ENCODE data around the gene AKR1C8. TPM values are rescaled to one million over a fixed set of nuclear protein-coding genes. Genes with fewer than 3 reads are reported as not detected.
"Not testable (repeated sequence)": the region's sequence is repeated elsewhere in the genome, so short reads cannot be mapped to it uniquely, and the experiment has no call there.

The AKR1C8 gene
- total RNA-seq, 4 donors from 2014 or later, result not detected

DNA sequence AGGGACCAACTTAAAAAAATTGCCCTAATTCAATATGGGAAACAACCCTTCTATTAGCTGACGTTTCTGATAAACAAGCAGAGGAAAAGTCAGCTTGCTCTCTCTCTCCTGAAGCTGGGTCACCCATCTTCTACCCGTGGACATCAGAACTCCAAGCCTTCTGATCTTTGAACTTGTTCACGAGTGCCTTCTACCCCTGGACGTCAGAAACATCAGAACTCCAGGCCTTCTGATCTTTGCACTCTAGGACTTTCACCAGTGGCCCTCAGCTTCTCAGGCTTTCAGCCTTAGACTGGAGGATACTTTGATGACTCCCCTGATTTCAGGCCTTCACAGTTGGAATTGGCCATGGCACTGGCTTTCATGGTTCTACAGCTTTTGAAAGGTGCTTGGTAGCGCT lies 41.8 kb downstream of the AKR1C8 start:
- Histone ChIP-seq H3K36me3 (no peaks in the 10 kb centered on the region), H3K4me3 (no peak overlapping the region), H3K9me3 (peaks cover 0 to 6% (median 0%) of the 10 kb centered on the region in 3 donors), H3K4me1 (no peaks in the 10 kb centered on the region), H3K27ac (no peak overlapping the region), H3K27me3 (no peaks in the 10 kb centered on the region)
- WGBS, 2 donors, result 80 to 84% methylated on average over 4 to 5 of the region's 5 CpGs
- intact Hi-C loops (cut with DNase I), result no loop called here
- TF ChIP-seq, protein P1, sequence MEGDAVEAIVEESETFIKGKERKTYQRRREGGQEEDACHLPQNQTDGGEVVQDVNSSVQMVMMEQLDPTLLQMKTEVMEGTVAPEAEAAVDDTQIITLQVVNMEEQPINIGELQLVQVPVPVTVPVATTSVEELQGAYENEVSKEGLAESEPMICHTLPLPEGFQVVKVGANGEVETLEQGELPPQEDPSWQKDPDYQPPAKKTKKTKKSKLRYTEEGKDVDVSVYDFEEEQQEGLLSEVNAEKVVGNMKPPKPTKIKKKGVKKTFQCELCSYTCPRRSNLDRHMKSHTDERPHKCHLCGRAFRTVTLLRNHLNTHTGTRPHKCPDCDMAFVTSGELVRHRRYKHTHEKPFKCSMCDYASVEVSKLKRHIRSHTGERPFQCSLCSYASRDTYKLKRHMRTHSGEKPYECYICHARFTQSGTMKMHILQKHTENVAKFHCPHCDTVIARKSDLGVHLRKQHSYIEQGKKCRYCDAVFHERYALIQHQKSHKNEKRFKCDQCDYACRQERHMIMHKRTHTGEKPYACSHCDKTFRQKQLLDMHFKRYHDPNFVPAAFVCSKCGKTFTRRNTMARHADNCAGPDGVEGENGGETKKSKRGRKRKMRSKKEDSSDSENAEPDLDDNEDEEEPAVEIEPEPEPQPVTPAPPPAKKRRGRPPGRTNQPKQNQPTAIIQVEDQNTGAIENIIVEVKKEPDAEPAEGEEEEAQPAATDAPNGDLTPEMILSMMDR (IDR thresholded peaks at IDR 0.05), result no peak
- no peak for TF ChIP-seq POLR2A (IDR thresholded peaks at IDR 0.05)
- no peak for DNase-seq

DNA sequence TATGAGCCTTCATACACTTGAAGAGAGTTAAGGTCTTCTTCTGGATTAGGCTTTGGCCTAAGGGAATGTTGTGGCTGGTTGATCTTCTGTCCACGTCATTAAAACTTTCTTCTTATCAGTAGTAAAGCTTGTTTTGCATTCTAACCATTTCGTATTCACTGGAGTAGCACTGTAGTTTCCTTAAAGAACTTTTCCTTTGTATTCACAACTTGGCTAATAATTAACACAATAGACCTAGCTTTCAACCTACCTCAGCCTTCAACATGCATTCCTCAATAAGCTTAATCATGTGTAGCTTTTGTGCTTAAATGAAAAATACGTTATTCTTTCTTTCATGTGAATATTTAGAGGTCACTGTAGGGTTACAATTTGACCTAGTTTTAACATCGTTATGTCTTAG lies 42.8 kb downstream of the AKR1C8 start:
- H3K4me1 ChIP-seq, result no peaks in the 10 kb centered on the region
- H3K4me3 ChIP-seq, result no peak overlapping the region
- no peaks in the 10 kb centered on the region for H3K27me3 ChIP-seq
- peaks cover 0 to 15% (median 0%) of the 10 kb centered on the region in 3 donors for H3K9me3 ChIP-seq
- DNase-seq, result no peak
- WGBS, 2 donors, result 53 to 58% methylated on average over 4 of the region's 4 CpGs
- no peaks in the 10 kb centered on the region for H3K36me3 ChIP-seq
- no peak overlapping the region for H3K27ac ChIP-seq
- TF ChIP-seq, protein P1 (IDR thresholded peaks at IDR 0.05), result no peak
- no peak for TF ChIP-seq POLR2A (IDR thresholded peaks at IDR 0.05)
- intact Hi-C loops (cut with DNase I), result no loop called here

DNA sequence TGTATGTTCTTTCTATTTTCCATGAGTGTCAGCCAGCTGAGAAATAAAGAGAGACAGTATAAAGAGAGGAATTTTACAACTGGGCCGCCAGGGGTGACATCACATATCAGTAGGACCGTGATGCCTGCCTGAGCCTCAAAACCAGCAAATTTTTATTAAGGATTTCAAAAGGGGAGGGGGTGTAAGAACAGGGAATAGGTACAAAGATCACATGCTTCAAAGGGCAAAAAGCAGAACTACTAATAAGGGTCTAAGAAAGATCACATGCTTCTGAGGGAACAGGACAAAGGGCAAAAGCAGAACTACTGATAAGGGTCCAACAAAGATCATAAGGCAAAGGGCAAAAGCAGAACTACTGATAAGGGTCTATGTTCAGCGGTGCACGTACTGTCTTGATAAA lies 47.3 kb downstream of the AKR1C8 start:
- peaks cover 0 to 31% (median 8%) of the 10 kb centered on the region in 3 donors for H3K9me3 ChIP-seq
- H3K27me3 ChIP-seq; H3K4me3 ChIP-seq; H3K4me1 ChIP-seq; DNase-seq; H3K36me3 ChIP-seq; H3K27ac ChIP-seq; intact Hi-C loops (cut with DNase I): not testable (repeated sequence)
- 28 to 31% methylated on average over 4 of the region's 4 CpGs for WGBS, 2 donors

DNA sequence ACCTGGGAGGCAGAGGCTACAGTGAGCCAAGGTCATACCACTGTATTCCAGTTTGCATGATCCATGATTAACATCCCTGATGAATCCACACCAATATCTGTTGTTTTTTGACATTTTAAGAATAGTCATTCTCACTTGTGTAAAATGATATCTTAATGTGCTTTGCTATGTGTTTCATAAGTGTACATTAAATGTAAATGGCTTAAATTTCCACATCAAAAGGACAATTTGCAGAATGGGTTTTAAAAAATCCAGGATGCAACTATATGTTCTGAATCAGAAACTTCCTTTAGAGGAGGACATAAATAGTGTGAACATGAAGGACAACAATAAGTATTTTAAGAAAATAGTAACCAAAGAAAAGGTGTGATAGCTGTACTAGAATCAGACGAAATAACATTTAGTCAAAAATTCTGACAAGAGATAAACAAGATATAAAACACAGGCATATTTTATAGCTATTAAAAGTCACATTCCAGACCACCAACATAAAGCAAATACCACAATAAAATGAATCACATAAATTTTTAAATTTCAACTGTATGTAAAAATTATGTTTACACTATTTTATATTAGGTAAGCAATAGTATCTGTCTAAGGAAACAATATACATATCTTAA lies 48.4 kb downstream of the AKR1C8 start:
- Histone ChIP-seq H3K4me1 (no peaks in the 10 kb centered on the region), H3K27me3 (no peaks in the 10 kb centered on the region), H3K36me3 (no peaks in the 10 kb centered on the region), H3K4me3 (no peak overlapping the region), H3K9me3 (peaks cover 0 to 31% (median 8%) of the 10 kb centered on the region in 3 donors), H3K27ac (no peak overlapping the region)
- TF ChIP-seq, protein P1 (IDR thresholded peaks at IDR 0.05), result no peak
- no peak for TF ChIP-seq POLR2A (IDR thresholded peaks at IDR 0.05)
- intact Hi-C loops (cut with DNase I), result no loop called here
- no peak for DNase-seq
- WGBS, 2 donors, result 88 to 90% methylated on average over 1 of the region's 1 CpG

DNA sequence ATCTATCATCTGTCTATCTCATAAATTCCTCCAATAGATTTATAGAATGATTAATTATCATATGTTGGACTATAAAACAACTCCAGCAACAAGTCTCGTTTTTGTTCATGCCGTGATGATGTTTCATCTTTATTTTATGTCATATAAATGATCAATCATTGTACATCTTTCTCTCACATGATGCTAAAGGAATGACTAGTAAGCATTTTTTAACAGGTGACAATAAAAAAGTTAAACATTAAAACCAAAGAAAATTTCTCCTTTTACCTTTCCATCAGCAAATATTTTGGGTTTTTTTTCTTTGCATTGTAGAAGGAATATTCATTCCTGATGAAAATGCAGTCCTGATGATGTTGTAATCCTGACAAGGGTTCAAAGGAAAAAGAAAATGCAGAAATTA lies 49.4 kb downstream of the AKR1C8 start:
- H3K27me3 ChIP-seq, result no peaks in the 10 kb centered on the region
- peaks cover 0 to 31% (median 8%) of the 10 kb centered on the region in 3 donors for H3K9me3 ChIP-seq
- intact Hi-C loops (cut with DNase I), result no loop called here
- H3K4me1 ChIP-seq, result no peaks in the 10 kb centered on the region
- H3K36me3 ChIP-seq, result no peaks in the 10 kb centered on the region
- DNase-seq, result no peak
- 63 to 70% methylated on average over 2 of the region's 2 CpGs for WGBS, 2 donors
- no peak for TF ChIP-seq POLR2A (IDR thresholded peaks at IDR 0.05)
- TF ChIP-seq, protein P1 (IDR thresholded peaks at IDR 0.05), result no peak
- H3K27ac ChIP-seq, result no peak overlapping the region
- no peak overlapping the region for H3K4me3 ChIP-seq
